Stomach (tissue), 4 donors: ENCODE results near the gene TANC1.

Experiments used
- CTCF ChIP-seq, 7 experiments: fragments of 450-650 bp in 4 of 7; fragments of 200-600 bp in 3 of 7; sonication (generic) in 3 of 7; IDR thresholded peaks; one replicate each; pipeline ENCODE4 v1.5.1; 2016 to 2019; ENCODE audit warnings: antibody characterized with exemption in 7 of 7, control low read depth in 2 of 7, mild to moderate bottlenecking in 1 of 7
- EP300 ChIP-seq: sonication (generic); formaldehyde crosslinking; IDR thresholded peaks from one replicate; pipeline ENCODE4 v1.6.1; 2017; ENCODE audit warnings: antibody characterized with exemption
- POLR2A ChIP-seq, 4 donors: fragments of 450-650 bp; IDR thresholded peaks; one replicate each; pipeline ENCODE4 v1.6.1; 2016; ENCODE audit warnings: antibody characterized with exemption in 4 of 4, control low read depth in 2 of 4, mild to moderate bottlenecking in 1 of 4, moderate library complexity in 1 of 4
- POLR2AphosphoS5 ChIP-seq, 3 donors: sonication (generic); formaldehyde crosslinking; IDR thresholded peaks; one replicate each; pipeline ENCODE4 v1.6.1; 2016; ENCODE audit warnings: antibody characterized with exemption in 3 of 3

- TF ChIP-seq POLR2A (IDR thresholded peaks at IDR 0.05) (no peak), POLR2AphosphoS5 (IDR thresholded peaks at IDR 0.05) (no peak), CTCF (IDR thresholded peaks at IDR 0.05) (no peak), EP300 (no peak)
Observed at GRCh38 chr2:159089543-159089942, 121.1 kb downstream of the TANC1 start.
